ENCODE measurements around the gene ATF7.

ATF7 gene

DNA sequence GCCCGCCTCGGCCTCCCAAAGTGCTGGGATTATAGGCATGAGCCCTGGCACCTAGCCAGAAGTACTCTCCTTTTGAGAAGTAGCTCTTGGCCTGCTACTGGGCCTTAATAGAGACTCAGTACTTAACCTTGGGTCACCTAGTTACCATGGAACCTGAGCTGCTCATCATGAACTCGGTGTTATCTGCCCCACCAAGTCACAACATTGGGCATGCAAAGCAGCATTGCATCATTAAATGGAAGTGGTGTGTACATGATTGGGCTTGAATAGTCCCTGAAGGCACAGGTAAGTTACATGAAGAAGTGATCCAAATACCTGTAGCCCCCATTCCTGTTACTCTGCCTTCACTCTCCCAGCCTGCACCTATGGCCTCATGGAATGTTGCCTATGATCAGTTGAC, 18.0 kb upstream of the ATF7 start:
- Histone ChIP-seq H3K27ac (ENCODE audit: low read depth, low read length, poor library complexity, severe bottlenecking) (no peak overlapping the region), H3K27me3 (ENCODE audit: insufficient read depth, low read length) (no peaks in the 10 kb centered on the region), H4K20me1 (ENCODE audit: insufficient read depth, low read length) (no peaks in the 10 kb centered on the region), H2AFZ (ENCODE audit: low read length) (no peak overlapping the region), H3K9ac (ENCODE audit: low read length) (no peak overlapping the region), H3K9me3 (ENCODE audit: low read length) (no peaks in the 10 kb centered on the region), H3K79me2 (ENCODE audit: insufficient read depth, low read length) (no peaks in the 10 kb centered on the region), H3K36me3 (ENCODE audit: insufficient read depth, low read length) (no peaks in the 10 kb centered on the region; the same call in 1 of the 2 replicates), H3K4me1 (ENCODE audit: insufficient read depth, low read length, severe bottlenecking) (no peaks in the 10 kb centered on the region), H3K4me2 (ENCODE audit: low read length) (no peak overlapping the region), H3F3A (ENCODE audit: insufficient read depth, low read length) (no peaks in the 10 kb centered on the region), H3K4me3 (ENCODE audit: low read depth, low read length, poor library complexity, severe bottlenecking) (no peak overlapping the region), H3K9me2 (ENCODE audit: low read depth, low read length) (no peaks in the 10 kb centered on the region)
- TF ChIP-seq, protein P1, sequence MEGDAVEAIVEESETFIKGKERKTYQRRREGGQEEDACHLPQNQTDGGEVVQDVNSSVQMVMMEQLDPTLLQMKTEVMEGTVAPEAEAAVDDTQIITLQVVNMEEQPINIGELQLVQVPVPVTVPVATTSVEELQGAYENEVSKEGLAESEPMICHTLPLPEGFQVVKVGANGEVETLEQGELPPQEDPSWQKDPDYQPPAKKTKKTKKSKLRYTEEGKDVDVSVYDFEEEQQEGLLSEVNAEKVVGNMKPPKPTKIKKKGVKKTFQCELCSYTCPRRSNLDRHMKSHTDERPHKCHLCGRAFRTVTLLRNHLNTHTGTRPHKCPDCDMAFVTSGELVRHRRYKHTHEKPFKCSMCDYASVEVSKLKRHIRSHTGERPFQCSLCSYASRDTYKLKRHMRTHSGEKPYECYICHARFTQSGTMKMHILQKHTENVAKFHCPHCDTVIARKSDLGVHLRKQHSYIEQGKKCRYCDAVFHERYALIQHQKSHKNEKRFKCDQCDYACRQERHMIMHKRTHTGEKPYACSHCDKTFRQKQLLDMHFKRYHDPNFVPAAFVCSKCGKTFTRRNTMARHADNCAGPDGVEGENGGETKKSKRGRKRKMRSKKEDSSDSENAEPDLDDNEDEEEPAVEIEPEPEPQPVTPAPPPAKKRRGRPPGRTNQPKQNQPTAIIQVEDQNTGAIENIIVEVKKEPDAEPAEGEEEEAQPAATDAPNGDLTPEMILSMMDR (IDR thresholded peaks at IDR 0.05; ENCODE audit: low read length): no peak

DNA sequence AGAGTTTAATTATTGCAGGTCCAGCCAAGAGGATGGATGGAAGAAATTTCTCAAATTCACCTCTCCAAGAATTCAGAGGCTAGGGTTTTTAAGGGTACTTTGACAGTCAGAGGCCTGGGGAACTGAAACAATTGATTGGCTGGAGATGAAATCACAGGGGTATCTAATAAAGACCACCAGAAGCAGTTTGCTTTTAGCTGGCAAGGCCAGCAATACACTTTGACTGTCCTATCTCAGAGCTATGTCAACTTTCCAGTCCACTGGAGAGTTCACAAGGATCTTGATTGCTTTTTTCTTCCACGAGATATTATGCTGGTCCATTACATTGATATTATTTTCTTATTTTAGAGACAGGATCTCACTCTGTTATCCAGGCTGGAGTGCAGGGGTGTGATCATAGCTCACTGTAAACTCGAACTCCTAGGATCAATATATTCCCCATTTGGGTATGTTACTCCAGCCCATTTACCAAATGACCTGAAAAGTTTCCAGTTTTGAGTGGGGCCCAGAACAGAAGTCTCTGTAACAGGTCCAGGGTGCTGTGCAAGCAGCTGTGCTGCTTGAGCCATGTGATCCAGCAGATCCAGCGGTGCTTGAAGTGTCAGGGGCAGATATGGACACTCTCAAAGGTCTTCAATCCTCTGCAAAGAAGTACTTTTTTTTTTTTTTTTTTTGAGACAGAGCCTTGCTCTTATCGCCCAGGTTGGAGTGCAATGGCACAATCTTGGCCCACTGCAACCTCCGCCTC, 17.2 kb upstream of the ATF7 start:
- Histone ChIP-seq H3K36me3 (ENCODE audit: insufficient read depth, low read length) (no peaks in the 10 kb centered on the region; the same call in 1 of the 2 replicates), H4K20me1 (ENCODE audit: insufficient read depth, low read length) (no peaks in the 10 kb centered on the region), H3K9me2 (ENCODE audit: low read depth, low read length) (no peaks in the 10 kb centered on the region), H3K4me2 (ENCODE audit: low read length) (no peak overlapping the region), H2AFZ (ENCODE audit: low read length) (no peak overlapping the region), H3K27ac (ENCODE audit: low read depth, low read length, poor library complexity, severe bottlenecking) (no peak overlapping the region), H3K27me3 (ENCODE audit: insufficient read depth, low read length) (no peaks in the 10 kb centered on the region), H3K79me2 (ENCODE audit: insufficient read depth, low read length) (no peaks in the 10 kb centered on the region), H3K4me3 (ENCODE audit: low read depth, low read length, poor library complexity, severe bottlenecking) (no peak overlapping the region), H3F3A (ENCODE audit: insufficient read depth, low read length) (no peaks in the 10 kb centered on the region), H3K9ac (ENCODE audit: low read length) (no peak overlapping the region), H3K4me1 (ENCODE audit: insufficient read depth, low read length, severe bottlenecking) (no peaks in the 10 kb centered on the region), H3K9me3 (ENCODE audit: low read length) (no peaks in the 10 kb centered on the region)
- no peak for TF ChIP-seq EZH2 (IDR thresholded peaks at IDR 0.05; ENCODE audit: borderline replicate concordance, low read length)
- TF ChIP-seq, protein P1 (IDR thresholded peaks at IDR 0.05; ENCODE audit: low read length): no peak

DNA sequence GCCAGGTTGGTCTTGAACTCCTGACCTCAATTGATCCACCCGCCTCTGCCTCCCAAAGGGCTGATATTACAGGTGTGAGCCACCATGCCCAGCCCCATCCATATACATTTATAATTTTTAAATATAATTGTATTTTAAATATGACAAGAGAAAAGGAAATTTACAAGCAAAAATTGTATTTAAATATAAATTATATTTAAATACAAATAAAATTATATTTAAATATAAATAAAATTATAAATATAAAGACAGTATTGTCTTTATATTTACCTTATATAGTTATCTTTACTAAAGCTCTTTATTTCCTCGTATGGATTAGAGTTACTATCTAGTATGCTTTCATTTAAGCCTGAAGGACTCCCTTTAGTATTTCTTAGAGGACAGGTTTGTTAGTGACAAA, 11.9 kb upstream of the ATF7 start:
- H3K4me1 ChIP-seq (ENCODE audit: insufficient read depth, low read length, severe bottlenecking): no peaks in the 10 kb centered on the region
- H3K9me3 ChIP-seq (ENCODE audit: low read length): no peaks in the 10 kb centered on the region
- no peaks in the 10 kb centered on the region for H3F3A ChIP-seq (ENCODE audit: insufficient read depth, low read length)
- TF ChIP-seq, protein P1 (IDR thresholded peaks at IDR 0.05; ENCODE audit: low read length): no peak
- TF ChIP-seq EZH2 (IDR thresholded peaks at IDR 0.05; ENCODE audit: borderline replicate concordance, low read length): no peak
- H4K20me1 ChIP-seq (ENCODE audit: insufficient read depth, low read length): no peaks in the 10 kb centered on the region
- H3K27me3 ChIP-seq (ENCODE audit: insufficient read depth, low read length): no peaks in the 10 kb centered on the region
- H3K79me2 ChIP-seq (ENCODE audit: insufficient read depth, low read length): no peaks in the 10 kb centered on the region
- no peaks in the 10 kb centered on the region for H3K9me2 ChIP-seq (ENCODE audit: low read depth, low read length)
- H3K27ac ChIP-seq (ENCODE audit: low read depth, low read length, poor library complexity, severe bottlenecking): no peak overlapping the region
- H3K4me3 ChIP-seq (ENCODE audit: low read depth, low read length, poor library complexity, severe bottlenecking): no peak overlapping the region
- H3K9ac ChIP-seq (ENCODE audit: low read length): no peak overlapping the region
- no peak overlapping the region for H2AFZ ChIP-seq (ENCODE audit: low read length)
- H3K4me2 ChIP-seq (ENCODE audit: low read length): no peak overlapping the region
- H3K36me3 ChIP-seq (ENCODE audit: insufficient read depth, low read length): no peaks in the 10 kb centered on the region; the same call in 1 of the 2 replicates
